Endothelial cell of umbilical vein (primary cell): ENCODE data around the gene LRRC37A3. TPM values are rescaled to one million over a fixed set of nuclear protein-coding genes. Genes with fewer than 3 reads are reported as not detected.
A peak's percentile ranks its signal among the peaks of the same experiment; 100 is the strongest.
"Not testable (repeated sequence)": the region's sequence is repeated elsewhere in the genome, so short reads cannot be mapped to it uniquely, and the experiment has no call there.

ENCODE experiments used
- BruUV-seq: library from RNA; stranded (reverse); fragments of 400-500 nt; replicated peaks from 2 replicates; lab custom pipeline; 2021; lab: Mats Ljungman, UMichigan
- CTCF ChIA-PET: fragments of 300-600, 350-600 bp; sonication (Branson Sonifier 250); formaldehyde crosslinking; loops from one replicate; lab custom pipeline; 2021; ENCODE audit warnings: antibody characterized with exemption, inconsistent platforms; lab: Charles Lee
- POLR2A ChIA-PET: fragments of 300-600, 350-600 bp; sonication (Branson Sonifier 250); formaldehyde crosslinking; loops from one replicate; lab custom pipeline; 2021; ENCODE audit warnings: antibody characterized with exemption, inconsistent platforms; lab: Charles Lee
- DNase-seq: peaks from one replicate; pipeline ENCODE4 v3.0.0-alpha.2; 2011; ENCODE audit warnings: low read depth, low spot score
- FAIRE-seq: peaks from 2 replicates; lab custom pipeline; 2011; peaks lifted over from hg19 to GRCh38; lab: Jason Lieb, UNC
- H2AFZ ChIP-seq: 2 replicates; pipeline ENCODE4 v1.6.0; 2012; ENCODE audit warnings: low read depth, low read length, control low read depth, inconsistent platforms
- H3K27ac ChIP-seq: 2 replicates; pipeline ENCODE4 v1.5.1; 2011; ENCODE audit warnings: low read depth, mild to moderate bottlenecking, control low read depth, low read length, moderate library complexity; ENCODE audit not compliant: insufficient read depth
- H3K27me3 ChIP-seq, 2 experiments: 2 replicates each; pipeline versions ENCODE4 v1.6.0 to v1.6.1; 2011; ENCODE audit warnings: low read length in 2 of 2, mixed read lengths in 1 of 2; ENCODE audit not compliant: control insufficient read depth in 2 of 2, insufficient read depth in 2 of 2
- H3K36me3 ChIP-seq, 2 experiments: 2 replicates in 1 of 2; 3 replicates in 1 of 2; pipeline ENCODE4 v1.5.1; 2011; ENCODE audit warnings: low read length in 2 of 2, mild to moderate bottlenecking in 1 of 2, moderate library complexity in 1 of 2; ENCODE audit not compliant: control insufficient read depth in 2 of 2, insufficient read depth in 2 of 2; ENCODE audit errors: extremely low read depth in 1 of 2
- H3K4me1 ChIP-seq: 3 replicates; pipeline ENCODE4 v1.5.1; 2011; ENCODE audit warnings: mild to moderate bottlenecking, low read length; ENCODE audit not compliant: control insufficient read depth, insufficient read depth; ENCODE audit errors: extremely low read depth
- H3K4me2 ChIP-seq: 2 replicates; pipeline ENCODE4 v1.6.1; 2011; ENCODE audit warnings: low read length, control low read depth, mixed read lengths; ENCODE audit not compliant: insufficient read depth
- H3K4me3 ChIP-seq, 3 experiments: fragments of 200-600 bp in 1 of 3; sonication (generic), shearing (Covaris generic) in 1 of 3; replicated peaks in 1 of 3; 2 replicates each; pipeline ENCODE4 v1.5.1; 2011 to 2016; ENCODE audit warnings: control low read depth in 3 of 3, low read length in 3 of 3, mild to moderate bottlenecking in 2 of 3, inconsistent platforms in 1 of 3, low read depth in 1 of 3, moderate library complexity in 1 of 3; ENCODE audit not compliant: insufficient read depth in 1 of 3
- H3K79me2 ChIP-seq: 2 replicates; pipeline ENCODE4 v1.6.0; 2012; ENCODE audit warnings: low read length, inconsistent platforms; ENCODE audit not compliant: control insufficient read depth, insufficient read depth
- H3K9ac ChIP-seq: replicated peaks from 2 replicates; pipeline ENCODE3; 2011; ENCODE audit warnings: low read length, control low read depth; ENCODE audit not compliant: insufficient read depth; ENCODE audit errors: extremely low read depth
- H3K9me1 ChIP-seq: replicated peaks from 3 replicates; pipeline ENCODE4 v1.6.0; 2011; ENCODE audit warnings: mild to moderate bottlenecking, low read length; ENCODE audit not compliant: control insufficient read depth, insufficient read depth; ENCODE audit errors: extremely low read depth
- H3K9me3 ChIP-seq: replicated peaks from 2 replicates; pipeline ENCODE4 v1.5.1; 2012; ENCODE audit warnings: low read length, inconsistent platforms; ENCODE audit not compliant: control insufficient read depth, insufficient read depth
- H4K20me1 ChIP-seq: replicated peaks from 2 replicates; pipeline ENCODE3; 2011; ENCODE audit warnings: mild to moderate bottlenecking, low read length; ENCODE audit not compliant: control insufficient read depth, insufficient read depth; ENCODE audit errors: extremely low read depth
- FOS ChIP-seq: IDR thresholded peaks from 2 replicates; pipeline ENCODE4 v1.6.1; 2011; ENCODE audit warnings: mild to moderate bottlenecking, low read length, moderate library complexity, borderline replicate concordance; ENCODE audit not compliant: insufficient read depth
- JUN ChIP-seq: IDR thresholded peaks from 2 replicates; pipeline ENCODE4 v1.6.1; 2011; ENCODE audit warnings: borderline replicate concordance, low read depth; ENCODE audit not compliant: insufficient read length, insufficient read depth
- dilution Hi-C: fragments of 300-500 bp; cut with MboI; formaldehyde crosslinking; loops from one replicate; pipeline ENCODE4 v1.15.0; 2019; ENCODE audit warnings: low sequenced_read_pairs; ENCODE audit not compliant: extremely low pct_ligation_motif_present
- intact Hi-C: fragments of 100-400 bp; cut with micrococcal nuclease; formaldehyde crosslinking; loops from one replicate; pipeline ENCODE4 v1.10.0; 2022
- polyA plus RNA-seq, 4 experiments: library from polyadenylated mRNA; depleted of rRNA in 3 of 4; stranded (reverse) in 3 of 4; unstranded in 1 of 4; fragments of >200 nt; gene quantifications; 2 replicates each; pipeline versions ENCODE4 v1.2.1 to v1.2.3, GENCODE V29; 2011 to 2012; ENCODE audit warnings: missing spikeins in 1 of 4
- small RNA-seq: library from RNA; depleted of rRNA; stranded (forward); fragments of <200 nt; gene quantifications from one replicate; pipeline ENCODE3, GENCODE V24; 2012; ENCODE audit warnings: low replicate concordance, low read depth; ENCODE audit not compliant: insufficient read depth, insufficient read length
- total RNA-seq: library from RNA; stranded (reverse); gene quantifications from 2 replicates; pipeline ENCODE4 v1.2.3, GENCODE V29; 2021

LRRC37A3 gene
- total and polyA plus RNA-seq, 2 donors (not counting 3 experiments of a cell fraction or from before 2014, with no cell fraction given): 7.1 to 8.6 TPM

DNA sequence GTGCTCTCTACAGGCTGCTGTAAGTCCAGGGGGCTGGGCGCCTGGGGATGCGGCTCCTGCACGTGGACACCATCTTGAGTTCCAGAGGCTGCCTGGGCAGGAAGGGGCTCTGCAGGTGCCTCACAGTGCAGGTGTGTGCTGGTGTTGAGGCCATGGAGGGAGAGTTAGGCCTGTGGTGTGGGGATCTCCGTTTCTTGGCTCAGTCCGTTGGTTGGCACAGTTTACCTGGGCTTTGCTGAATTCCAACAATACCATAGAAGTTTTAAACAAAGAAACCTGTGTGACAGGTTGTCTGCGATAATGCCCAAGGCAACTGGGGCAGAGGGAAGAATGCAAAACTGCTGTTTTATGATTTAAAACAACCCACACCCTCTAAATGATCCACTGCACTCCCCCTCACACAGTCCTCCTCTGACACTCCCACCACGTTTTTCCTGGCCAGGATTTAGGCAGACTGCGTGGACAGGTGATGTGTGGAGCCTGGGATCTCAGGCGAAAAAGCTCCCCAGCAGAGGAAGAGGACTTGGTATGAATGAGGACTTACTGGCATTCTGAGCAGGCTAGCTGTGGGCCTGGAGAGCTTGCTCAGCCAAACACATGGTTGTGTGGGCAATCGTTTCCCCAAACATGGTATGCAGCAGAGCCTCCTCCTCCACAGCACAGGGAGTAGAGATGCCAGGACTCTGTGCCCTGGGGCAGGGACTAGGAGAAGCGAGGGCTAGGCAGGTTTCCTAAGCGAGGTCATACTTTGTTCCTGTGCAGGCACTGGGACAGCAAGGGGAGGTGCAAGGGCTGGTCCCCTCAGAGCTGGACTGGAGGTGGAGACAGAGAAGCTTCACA lies 104.1 kb downstream of the LRRC37A3 start:
- not testable (repeated sequence) for H3K27ac ChIP-seq, H2AFZ ChIP-seq

DNA sequence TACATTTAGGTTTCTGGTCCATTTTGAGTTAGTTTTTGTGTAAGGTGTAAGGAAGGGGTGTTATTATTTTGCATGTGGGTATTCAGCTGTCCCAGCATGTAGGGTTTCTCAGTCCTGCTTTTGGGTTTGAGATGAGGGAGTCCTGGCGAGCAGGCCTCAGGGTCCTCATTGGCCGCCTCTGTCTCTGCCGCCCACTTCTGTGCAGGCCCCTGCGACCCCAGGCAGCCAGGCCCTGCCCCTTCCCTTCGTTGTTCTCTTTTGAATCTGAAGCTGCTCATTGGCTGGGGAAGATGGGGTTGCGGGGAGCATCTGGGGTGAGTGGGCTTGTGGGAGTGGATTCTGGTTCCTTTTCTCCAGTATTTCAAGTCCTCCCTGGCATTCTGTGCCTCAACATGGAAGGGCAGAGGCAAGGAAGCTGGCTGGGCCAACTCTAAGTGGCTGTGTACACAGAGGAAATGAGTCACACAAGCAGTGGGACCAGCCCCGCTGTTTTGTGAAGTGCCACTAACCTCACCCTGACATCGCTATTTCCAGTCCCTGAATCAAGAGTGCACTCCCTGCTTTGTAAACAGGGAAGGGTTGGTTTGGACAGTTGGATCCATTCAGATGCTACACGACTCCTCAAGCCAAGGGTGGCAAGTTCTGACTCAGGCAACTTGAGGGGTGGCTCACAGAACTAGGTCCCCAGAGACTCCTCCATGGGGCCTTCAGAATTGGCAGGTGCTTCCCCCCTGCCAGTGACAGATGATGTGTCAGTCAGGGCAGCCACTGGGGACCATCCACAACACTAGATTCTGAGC lies 110.9 kb downstream of the LRRC37A3 start:
- H3K9me1 ChIP-seq, H3K9me3 ChIP-seq, H3K4me1 ChIP-seq, H3K36me3 ChIP-seq, H2AFZ ChIP-seq, BruUV-seq, H3K79me2 ChIP-seq, H3K27me3 ChIP-seq, H3K9ac ChIP-seq, dilution Hi-C loops, intact Hi-C loops, H3K4me2 ChIP-seq, POLR2A ChIA-PET, H3K4me3 ChIP-seq, H4K20me1 ChIP-seq, CTCF ChIA-PET: not testable (repeated sequence)
- TF ChIP-seq FOS (peak; percentile 49), JUN (peak; percentile 42)
- H3K27ac ChIP-seq: peak overlapping the region; percentile 33
- DNase-seq (peak; percentile 74), FAIRE-seq (peak; percentile 91)

More for the DNA sequence above, 104.1 kb downstream of the LRRC37A3 start:
- BruUV-seq, intact Hi-C loops, CTCF ChIA-PET, FAIRE-seq, dilution Hi-C loops, DNase-seq, H3K4me2 ChIP-seq, H3K9ac ChIP-seq, H3K9me3 ChIP-seq, H3K9me1 ChIP-seq, H3K4me1 ChIP-seq, H3K36me3 ChIP-seq, H3K4me3 ChIP-seq, H3K27me3 ChIP-seq, H3K79me2 ChIP-seq, POLR2A ChIA-PET, H4K20me1 ChIP-seq: not testable (repeated sequence)

Small RNAs within 50 kb of the gene (small RNA-seq; reads per million reads assigned to genes)
- gene AC037487.3: not detected
- not detected for gene AC103810.6
- not detected for gene AC103810.7
- not detected for gene RDM1P4
- gene RN7SL404P: not detected
- not detected for gene RNU7-115P

Other genes starting within 250 kb of the LRRC37A3 start
- gene GNA13, start 137.3 kb upstream of the LRRC37A3 start, total RNA-seq: 36.4 and 40.1 TPM in 2 replicates
- 15.1 and 17.1 TPM in 2 replicates for gene GNA13, start 137.3 kb upstream of the LRRC37A3 start, polyA plus RNA-seq
- gene RGS9, start 217.9 kb upstream of the LRRC37A3 start, total RNA-seq: 1.4 and 1.7 TPM in 2 replicates
- 0.61 and 0.75 TPM in 2 replicates for gene RGS9, start 217.9 kb upstream of the LRRC37A3 start, polyA plus RNA-seq